GM12872 (cell line): ENCODE measurements around the gene INAFM1.

Experiments used
- TF ChIP-seq, protein P1 (sequence below): IDR thresholded peaks from 3 replicates; pipeline ENCODE4 v1.5.1; 2011; ENCODE audit warnings: low read depth, mild to moderate bottlenecking, low read length, moderate library complexity; ENCODE audit not compliant: insufficient read depth

The INAFM1 gene

DNA sequence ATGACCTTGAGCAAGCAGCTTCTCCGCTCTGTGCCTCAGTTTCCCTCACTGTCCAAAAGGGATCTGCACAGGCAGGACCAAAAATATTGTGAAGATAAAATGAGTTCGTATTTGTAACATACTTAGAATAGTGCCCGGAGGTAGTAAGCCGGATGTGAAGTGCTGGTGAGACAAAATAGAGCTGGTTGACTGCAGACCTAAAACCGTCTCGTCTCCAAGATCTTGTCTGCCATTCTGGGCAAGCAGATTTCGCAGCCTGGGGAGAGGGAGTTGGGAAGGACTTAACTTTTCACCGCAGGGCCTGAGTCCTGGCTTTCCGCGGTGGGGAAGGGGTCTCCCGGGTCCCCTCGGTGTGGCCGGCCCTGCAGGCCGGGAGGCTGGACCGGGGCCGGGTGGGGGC lies 35.5 kb upstream of the INAFM1 start:
- TF ChIP-seq, protein P1, sequence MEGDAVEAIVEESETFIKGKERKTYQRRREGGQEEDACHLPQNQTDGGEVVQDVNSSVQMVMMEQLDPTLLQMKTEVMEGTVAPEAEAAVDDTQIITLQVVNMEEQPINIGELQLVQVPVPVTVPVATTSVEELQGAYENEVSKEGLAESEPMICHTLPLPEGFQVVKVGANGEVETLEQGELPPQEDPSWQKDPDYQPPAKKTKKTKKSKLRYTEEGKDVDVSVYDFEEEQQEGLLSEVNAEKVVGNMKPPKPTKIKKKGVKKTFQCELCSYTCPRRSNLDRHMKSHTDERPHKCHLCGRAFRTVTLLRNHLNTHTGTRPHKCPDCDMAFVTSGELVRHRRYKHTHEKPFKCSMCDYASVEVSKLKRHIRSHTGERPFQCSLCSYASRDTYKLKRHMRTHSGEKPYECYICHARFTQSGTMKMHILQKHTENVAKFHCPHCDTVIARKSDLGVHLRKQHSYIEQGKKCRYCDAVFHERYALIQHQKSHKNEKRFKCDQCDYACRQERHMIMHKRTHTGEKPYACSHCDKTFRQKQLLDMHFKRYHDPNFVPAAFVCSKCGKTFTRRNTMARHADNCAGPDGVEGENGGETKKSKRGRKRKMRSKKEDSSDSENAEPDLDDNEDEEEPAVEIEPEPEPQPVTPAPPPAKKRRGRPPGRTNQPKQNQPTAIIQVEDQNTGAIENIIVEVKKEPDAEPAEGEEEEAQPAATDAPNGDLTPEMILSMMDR: no peak

GRCh38 chr19:47239610-47240296 lies 34.9 kb upstream of the INAFM1 start:
- TF ChIP-seq, protein P1: no peak

GRCh38 chr19:47240556-47240955 lies 34.1 kb upstream of the INAFM1 start:
- TF ChIP-seq, protein P1: no peak

DNA sequence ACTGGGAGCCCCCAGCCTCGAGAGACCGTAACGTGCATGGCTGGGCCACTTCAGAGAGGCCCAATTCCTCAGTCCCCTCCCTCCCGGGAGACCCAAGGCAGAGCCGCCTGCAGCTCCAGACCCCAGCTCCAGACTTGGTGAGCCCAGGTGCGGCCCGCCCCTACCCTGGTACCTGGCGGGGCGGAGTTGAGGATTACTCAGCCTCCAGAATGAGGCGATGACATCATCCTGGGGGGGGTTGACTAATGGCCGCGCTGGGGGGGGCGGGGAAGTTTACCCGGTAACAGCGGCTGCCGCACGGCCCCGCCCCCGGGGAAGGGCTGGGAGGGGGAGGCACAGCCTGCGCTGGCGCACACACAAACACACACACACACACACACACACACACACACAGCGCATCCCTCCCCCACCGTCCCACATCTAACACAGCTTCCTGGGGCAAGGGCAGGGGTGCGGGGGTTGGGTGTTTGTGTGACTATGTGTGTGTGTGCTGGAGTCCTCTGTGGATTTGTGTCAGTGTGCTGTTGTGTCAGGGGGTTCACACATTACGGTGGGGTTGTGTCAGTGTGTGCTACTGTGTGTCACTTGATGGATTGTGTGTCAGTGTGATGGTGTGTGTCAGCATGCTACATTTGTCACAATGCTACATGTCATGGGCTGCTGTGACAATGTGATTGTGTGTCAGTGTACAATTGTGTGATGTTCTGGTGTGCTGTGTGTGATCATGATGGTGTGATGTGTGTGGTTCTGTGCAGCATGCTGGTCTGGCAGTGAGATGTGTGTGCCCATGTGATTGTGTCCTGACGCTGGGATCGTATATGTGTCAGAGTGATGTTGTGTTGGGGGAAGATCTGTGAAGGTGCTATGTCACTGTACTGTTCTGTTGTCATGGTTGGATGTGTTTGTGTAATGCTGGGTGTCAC lies 33.4 kb upstream of the INAFM1 start:
- TF ChIP-seq, protein P1: no peak

GRCh38 chr19:47241919-47242577 lies 32.6 kb upstream of the INAFM1 start:
- TF ChIP-seq, protein P1: no peak

GRCh38 chr19:47243364-47243775 lies 31.3 kb upstream of the INAFM1 start:
- TF ChIP-seq, protein P1: no peak

DNA sequence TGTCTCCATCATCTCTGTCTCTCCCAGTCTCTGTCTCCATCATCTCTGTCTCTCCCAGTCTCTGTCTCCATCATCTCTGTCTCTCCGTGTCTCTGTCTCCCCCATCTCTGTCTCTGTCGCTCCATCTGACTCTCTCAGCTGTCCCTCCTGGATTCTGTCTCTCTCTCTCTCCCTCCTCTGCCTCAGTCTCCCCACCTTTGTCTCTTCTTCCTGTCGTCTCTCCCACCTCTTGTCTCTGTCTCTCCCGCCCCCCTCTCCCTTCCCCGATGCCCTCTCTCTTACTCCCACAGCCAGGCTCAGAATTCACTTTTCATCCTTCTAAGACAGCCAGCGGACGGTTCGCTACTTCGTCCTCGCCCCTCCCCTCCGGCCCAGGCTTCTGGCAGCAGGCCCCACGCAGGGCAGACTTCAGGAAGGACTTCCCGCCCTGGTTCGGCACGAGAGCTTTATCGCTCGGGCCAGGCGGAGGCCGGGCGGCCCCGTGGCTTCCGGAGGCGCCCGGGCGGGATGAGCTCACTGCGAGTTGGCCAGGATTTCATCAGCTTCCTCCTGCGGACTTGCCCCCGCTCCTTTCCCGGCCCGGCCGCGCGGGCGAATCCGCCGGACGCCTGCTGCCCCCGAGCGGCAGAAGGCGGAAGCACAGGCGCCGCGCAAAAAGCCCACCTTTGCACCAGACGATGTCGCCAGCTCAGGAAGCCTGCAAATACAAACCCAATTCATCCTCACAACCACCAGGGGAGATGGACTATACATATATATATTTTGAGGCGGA lies 30.7 kb upstream of the INAFM1 start:
- TF ChIP-seq, protein P1: peak; percentile 92
